Progenitor cell of endocrine pancreas (in vitro differentiated cells): ENCODE measurements around the gene ITCH. TPM values are rescaled to one million over a fixed set of nuclear protein-coding genes. Genes with fewer than 3 reads are reported as not detected.

Source experiments
- DNase-seq: peaks from one replicate; pipeline ENCODE4 v3.0.0; 2021; ENCODE audit warnings: low spot score; ENCODE audit not compliant: unreplicated experiment
- H3K27ac Mint-ChIP-seq: 2 replicates; pipeline ENCODE4 v1.8.0; 2021; ENCODE audit warnings: mild to moderate bottlenecking, moderate library complexity, mixed read lengths
- H3K27me3 Mint-ChIP-seq: 2 replicates; pipeline ENCODE4 v1.8.0; 2021; ENCODE audit warnings: mixed read lengths
- H3K36me3 Mint-ChIP-seq: 2 replicates; pipeline ENCODE4 v1.8.0; 2022; ENCODE audit warnings: mixed read lengths; ENCODE audit not compliant: insufficient read depth
- H3K4me1 Mint-ChIP-seq: 2 replicates; pipeline ENCODE4 v1.8.0; 2021; ENCODE audit warnings: low read depth, mixed read lengths
- H3K4me3 Mint-ChIP-seq: 2 replicates; pipeline ENCODE4 v1.8.0; 2021; ENCODE audit warnings: low read depth, mild to moderate bottlenecking, moderate library complexity, mixed read lengths
- H3K9me3 Mint-ChIP-seq: 2 replicates; pipeline ENCODE4 v1.8.0; 2021; ENCODE audit warnings: low read depth, mixed read lengths
- CTCF ChIP-seq: fragments of 200-600 bp; sonication (generic); IDR thresholded peaks from one replicate; pipeline ENCODE4 v1.5.0; 2021; ENCODE audit warnings: antibody characterized with exemption, mild to moderate bottlenecking; ENCODE audit not compliant: unreplicated experiment
- total RNA-seq: library from RNA; stranded (reverse); gene quantifications from 2 replicates; pipeline ENCODE4 v1.2.1, GENCODE V29; 2021

ITCH gene
- total RNA-seq, 1 donor from 2014 or later, result 83.9 TPM

DNA sequence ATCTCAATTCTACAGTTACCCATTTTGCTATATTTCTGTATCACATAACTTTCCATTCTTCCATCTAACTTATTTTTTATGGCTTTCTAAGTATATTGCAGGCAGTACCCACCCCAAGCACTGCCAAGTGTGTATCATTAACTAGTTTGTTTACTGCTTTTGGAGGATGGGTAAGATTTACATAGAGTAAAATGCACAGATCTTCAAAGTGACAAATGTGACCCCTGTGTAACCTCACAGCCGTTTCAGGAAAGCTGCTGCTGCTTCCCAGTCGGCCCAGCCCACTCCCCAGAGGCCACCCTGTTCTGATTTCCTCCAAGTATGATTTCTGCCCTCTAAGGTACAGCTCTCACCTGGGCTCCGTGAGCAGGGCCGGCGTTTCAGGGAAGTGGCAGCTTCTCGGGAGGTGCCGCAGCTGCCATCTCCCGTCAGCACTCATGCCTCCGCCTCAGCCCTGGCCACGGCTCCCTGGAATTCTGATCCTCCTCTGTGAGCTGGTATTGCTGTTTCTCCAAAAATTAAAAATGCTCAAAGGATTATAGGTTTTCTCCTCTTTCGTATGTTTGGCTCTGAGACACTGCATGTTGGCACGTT is 180.5 kb downstream of the ITCH start:
- TF ChIP-seq CTCF, result no peak
- Mint-ChIP-seq H3K36me3 (peaks cover 21% of the 10 kb centered on the region), H3K9me3 (no peaks in the 10 kb centered on the region), H3K4me3 (no peak overlapping the region), H3K27ac (no peak overlapping the region), H3K4me1 (peaks cover 22% of the 10 kb centered on the region), H3K27me3 (peaks cover 11% of the 10 kb centered on the region)
- no peak for DNase-seq

DNA sequence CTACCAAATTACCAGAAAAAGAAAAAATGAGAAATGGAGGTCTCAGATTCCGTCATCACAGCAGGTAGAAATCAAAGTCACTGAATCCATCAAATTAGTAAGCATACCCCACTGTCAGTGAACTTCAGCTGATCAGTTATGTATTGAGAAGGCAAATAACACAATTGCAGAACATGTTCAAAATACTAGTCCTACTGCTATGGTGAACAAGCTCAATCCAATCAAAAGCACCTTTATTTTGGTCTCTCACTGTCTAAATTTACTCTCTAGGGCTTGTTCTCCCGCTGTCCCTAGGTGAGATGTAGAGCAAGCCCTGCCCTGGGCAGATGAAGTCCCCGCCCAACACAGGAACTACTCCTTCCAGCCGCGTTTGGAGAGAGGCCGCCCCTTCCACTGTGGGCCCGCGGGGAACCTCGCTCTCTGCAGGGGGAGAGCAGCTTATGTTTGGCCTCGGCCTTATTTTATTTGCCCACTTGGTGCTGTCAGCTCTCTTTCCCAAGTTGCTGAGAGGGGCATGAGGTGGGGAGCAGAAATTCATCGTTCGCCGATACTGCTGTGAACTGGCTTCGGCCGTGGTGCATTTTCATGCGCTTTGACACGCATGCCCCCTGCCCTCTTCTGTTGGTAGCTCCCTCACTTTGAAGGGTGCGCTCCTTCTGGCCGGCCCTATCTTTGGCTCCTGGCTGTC is 181.2 kb downstream of the ITCH start:
- no peak for DNase-seq
- Mint-ChIP-seq H3K27ac (no peak overlapping the region), H3K27me3 (peaks cover 11% of the 10 kb centered on the region), H3K4me3 (peak overlapping the region; percentile 20), H3K9me3 (no peaks in the 10 kb centered on the region), H3K36me3 (peaks cover 15% of the 10 kb centered on the region), H3K4me1 (peaks cover 23% of the 10 kb centered on the region)
- TF ChIP-seq CTCF, result no peak

- peaks cover 2% of the 10 kb centered on the region for H3K36me3 Mint-ChIP-seq
- peak overlapping the region; percentile 33 for H3K4me3 Mint-ChIP-seq
These were observed 183.7 kb downstream of the ITCH start for GRCh38 chr20:34546751-34547181.

GRCh38 chr20:34547844-34548613 is 185.0 kb downstream of the ITCH start:
- H3K27me3 Mint-ChIP-seq, result peaks cover 11% of the 10 kb centered on the region
- H3K36me3 Mint-ChIP-seq, result no peaks in the 10 kb centered on the region
- H3K4me3 Mint-ChIP-seq, result no peak overlapping the region
- DNase-seq, result no peak
- no peak overlapping the region for H3K27ac Mint-ChIP-seq
- H3K4me1 Mint-ChIP-seq, result peaks cover 30% of the 10 kb centered on the region
- H3K9me3 Mint-ChIP-seq, result no peaks in the 10 kb centered on the region
- TF ChIP-seq CTCF, result no peak

More at GRCh38 chr20:34546751-34547181, 183.7 kb downstream of the ITCH start:
- H3K27ac Mint-ChIP-seq, result peak overlapping the region; percentile 14
- H3K9me3 Mint-ChIP-seq, result no peaks in the 10 kb centered on the region
- peaks cover 11% of the 10 kb centered on the region for H3K27me3 Mint-ChIP-seq
- no peak for TF ChIP-seq CTCF
- no peak for DNase-seq
- H3K4me1 Mint-ChIP-seq, result peaks cover 30% of the 10 kb centered on the region

- TF ChIP-seq CTCF, result no peak
- H3K9me3 Mint-ChIP-seq, result no peaks in the 10 kb centered on the region
- no peaks in the 10 kb centered on the region for H3K36me3 Mint-ChIP-seq
- H3K4me1 Mint-ChIP-seq, result peaks cover 20% of the 10 kb centered on the region
- H3K27me3 Mint-ChIP-seq, result peaks cover 11% of the 10 kb centered on the region
- H3K4me3 Mint-ChIP-seq, result no peak overlapping the region
- peak overlapping the region; percentile 32 for H3K27ac Mint-ChIP-seq
- DNase-seq, result no peak
These were observed 186.3 kb downstream of the ITCH start for GRCh38 chr20:34549291-34549928.
